GM12801 (cell line): ENCODE results near the gene PPFIBP2.

Experiments
- TF ChIP-seq, protein P1 (sequence below): IDR thresholded peaks from one replicate; pipeline ENCODE4 v1.5.1; 2011; ENCODE audit warnings: control low read depth; ENCODE audit not compliant: insufficient read length; ENCODE audit errors: extremely low read depth

PPFIBP2 gene

DNA sequence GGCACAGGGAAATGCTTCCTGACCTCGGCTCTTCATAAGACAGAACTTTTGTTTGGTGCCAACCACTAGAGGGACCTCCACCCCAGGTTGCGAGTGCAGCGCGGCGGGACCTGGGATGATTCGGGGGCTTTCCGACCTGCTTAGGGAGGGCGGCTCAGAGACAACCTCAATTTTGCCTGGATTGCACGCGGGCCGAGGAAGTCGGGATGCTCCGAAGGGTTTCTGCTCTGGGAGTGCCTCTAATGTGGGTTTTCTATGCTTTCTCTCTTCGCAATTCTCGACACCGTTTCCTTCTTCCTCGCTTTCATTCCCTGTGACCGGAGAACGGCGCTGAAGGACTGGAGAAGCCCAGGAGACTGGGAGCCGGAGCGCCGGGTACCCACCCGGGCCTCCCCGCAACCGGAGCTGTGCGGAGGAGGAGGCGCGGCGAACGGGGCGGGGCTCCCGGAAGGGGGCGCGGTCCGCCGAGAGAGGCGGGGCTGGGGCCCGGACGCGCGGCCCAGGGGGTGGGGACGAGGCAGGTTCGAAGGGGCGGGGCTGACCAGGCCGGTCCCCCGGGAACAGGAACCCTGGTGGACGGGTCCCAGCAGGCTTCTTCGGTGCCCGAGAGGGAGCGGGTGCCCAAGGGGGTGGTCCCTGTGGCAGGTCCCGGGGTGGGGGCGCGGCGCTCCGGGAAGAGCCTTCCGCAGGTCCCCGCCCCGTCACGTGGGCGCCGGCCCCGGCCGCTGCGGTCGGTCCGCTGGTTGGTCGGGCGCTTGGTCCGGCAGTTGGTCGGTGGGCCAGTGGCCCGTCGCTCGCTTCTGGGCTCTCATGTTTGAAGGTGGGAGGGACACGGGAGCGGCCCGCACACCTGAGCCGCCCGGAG lies at the start of gene PPFIBP2:
Gene PPFIBP2, plus strand, starts transcription at position 766 of the 865 bp plus-strand sequence. CDS start 35,477 bp downstream, outside the sequence.
- TF ChIP-seq, protein P1, sequence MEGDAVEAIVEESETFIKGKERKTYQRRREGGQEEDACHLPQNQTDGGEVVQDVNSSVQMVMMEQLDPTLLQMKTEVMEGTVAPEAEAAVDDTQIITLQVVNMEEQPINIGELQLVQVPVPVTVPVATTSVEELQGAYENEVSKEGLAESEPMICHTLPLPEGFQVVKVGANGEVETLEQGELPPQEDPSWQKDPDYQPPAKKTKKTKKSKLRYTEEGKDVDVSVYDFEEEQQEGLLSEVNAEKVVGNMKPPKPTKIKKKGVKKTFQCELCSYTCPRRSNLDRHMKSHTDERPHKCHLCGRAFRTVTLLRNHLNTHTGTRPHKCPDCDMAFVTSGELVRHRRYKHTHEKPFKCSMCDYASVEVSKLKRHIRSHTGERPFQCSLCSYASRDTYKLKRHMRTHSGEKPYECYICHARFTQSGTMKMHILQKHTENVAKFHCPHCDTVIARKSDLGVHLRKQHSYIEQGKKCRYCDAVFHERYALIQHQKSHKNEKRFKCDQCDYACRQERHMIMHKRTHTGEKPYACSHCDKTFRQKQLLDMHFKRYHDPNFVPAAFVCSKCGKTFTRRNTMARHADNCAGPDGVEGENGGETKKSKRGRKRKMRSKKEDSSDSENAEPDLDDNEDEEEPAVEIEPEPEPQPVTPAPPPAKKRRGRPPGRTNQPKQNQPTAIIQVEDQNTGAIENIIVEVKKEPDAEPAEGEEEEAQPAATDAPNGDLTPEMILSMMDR, result no peak

DNA sequence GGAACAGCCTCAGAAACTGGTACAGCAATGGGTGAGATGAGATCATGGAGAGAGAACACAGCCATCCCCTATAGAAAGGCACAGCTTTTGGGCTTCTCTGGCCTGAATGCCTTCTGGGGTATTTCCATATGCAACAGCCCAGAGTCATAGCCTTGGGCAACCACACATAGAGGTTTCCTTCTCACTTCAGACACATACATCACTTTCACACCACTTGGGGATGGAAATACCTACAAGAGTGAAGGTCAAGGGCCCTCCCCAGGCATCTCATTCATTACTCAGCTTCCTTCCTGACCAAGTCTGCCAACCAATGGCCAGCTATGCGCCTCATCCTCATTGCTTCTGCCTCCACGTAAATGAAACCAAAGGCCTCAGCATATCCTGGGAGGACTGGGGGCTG lies 46.1 kb upstream of the PPFIBP2 start:
- TF ChIP-seq, protein P1, result no peak

DNA sequence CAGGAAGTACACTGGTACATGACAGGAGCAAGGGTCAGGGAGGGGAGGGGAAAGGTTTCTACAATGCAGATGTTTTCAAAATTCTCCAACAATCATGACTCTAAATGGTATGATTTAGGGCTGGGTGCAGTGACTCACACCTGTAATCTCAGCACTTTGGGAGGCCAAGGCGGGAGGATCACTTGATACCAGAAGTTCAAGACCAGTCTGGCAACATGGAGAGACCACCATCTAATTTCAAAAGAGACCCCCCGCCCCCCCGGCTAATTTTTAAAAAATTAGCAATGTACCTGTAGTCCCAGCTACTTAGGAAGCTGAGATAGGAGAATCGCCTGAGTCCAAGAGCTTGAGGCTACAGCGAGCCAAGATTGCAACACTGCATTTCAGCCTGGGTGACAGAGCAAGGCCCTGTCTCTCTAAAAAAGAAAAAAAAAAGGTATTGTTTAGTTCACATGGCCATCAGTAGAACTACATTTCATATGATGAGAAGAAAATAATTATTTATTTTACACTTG lies 44.4 kb upstream of the PPFIBP2 start:
- TF ChIP-seq, protein P1, result no peak

DNA sequence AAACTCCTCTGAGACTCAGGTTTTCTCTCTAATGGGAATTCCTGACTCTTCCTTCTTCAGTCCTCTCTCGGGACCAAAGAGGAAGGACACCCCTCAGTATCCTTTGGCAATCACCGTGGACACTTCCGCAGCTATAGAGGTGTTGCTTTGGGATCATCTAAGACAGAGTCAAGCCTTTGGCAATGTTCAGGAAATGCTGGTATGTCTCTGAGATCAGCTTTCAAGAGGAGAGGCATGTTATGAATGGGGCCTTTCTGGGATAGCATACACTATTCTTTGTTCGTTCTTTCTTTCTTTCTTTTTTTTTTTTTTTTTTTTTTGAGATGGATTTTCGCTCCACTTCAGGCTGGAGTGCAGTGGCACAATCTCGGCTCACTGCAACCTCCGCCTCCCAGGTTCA lies 42.7 kb upstream of the PPFIBP2 start:
- TF ChIP-seq, protein P1, result no peak

DNA sequence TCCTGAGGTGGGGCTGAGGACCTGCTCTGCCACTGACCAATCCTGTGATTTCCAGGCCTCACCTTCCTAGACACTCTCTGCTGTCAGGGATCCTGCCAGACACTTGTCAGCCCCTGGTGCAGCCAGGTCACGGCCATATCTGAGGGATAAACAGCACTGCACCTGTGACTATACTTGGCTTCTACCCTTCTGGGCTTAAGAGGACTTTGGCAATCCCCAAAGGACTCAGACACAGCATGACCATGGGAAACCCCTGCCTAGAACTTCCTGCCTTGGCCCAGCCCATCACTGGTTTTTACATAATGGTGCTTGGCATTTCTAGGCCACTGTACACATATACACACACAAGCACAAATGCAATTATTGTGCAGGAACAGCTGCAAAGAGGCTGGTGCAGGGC lies 40.1 kb upstream of the PPFIBP2 start:
- TF ChIP-seq, protein P1, result no peak

DNA sequence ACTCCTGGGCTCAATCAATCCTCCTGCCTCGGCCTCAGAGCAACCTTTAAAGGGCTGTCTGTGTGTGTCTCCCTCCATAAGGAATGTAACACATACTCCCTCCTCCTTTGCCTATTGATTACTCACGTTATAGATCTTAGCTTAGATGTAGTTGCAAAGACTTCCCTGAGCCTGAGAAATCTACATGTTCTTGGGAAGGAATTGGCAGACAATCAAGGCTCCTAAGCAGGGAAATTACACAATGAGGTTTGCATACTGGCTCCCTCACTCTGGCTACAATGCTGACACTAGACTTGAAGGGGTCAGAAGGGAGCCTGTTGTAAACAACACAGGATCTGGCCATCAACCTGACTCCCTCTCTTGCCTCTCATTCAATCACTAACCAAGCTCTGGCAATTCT lies 33.7 kb upstream of the PPFIBP2 start:
- TF ChIP-seq, protein P1, result no peak

DNA sequence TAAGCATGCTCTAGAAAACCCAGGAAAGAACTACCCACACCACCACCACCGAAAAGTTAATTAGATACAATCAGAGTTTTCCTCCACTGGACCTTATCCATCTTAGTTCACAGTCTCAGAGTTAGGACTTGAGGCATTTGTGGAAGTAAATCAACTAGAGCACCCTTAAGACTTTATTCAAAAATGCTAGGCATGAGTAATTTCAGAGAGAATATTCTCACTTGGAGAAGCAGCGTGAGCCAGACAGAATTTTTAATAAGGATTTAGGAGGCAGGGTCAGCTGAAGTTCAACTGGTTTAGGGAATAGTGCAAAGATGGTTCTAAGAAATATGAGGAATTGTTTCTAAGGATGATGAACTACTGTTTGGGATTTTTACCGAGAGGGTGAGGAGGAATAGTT lies 29.7 kb upstream of the PPFIBP2 start:
- TF ChIP-seq, protein P1, result no peak
